Duodenal mucosa (tissue), 2 donors: ENCODE measurements around the gene COL27A1.

Experiments used
- H3K27ac ChIP-seq: one replicate; pipeline ENCODE4 v1.7.0; 2013; ENCODE audit warnings: low read depth, low read length
- H3K27me3 ChIP-seq, 2 donors: one replicate each; pipeline ENCODE4 v1.7.0; 2013; ENCODE audit warnings: low read length in 2 of 2, control low read depth in 1 of 2; ENCODE audit not compliant: insufficient read depth in 2 of 2, control insufficient read depth in 1 of 2
- H3K36me3 ChIP-seq, 2 donors: one replicate each; pipeline ENCODE4 v1.7.0; 2013; ENCODE audit warnings: low read length in 2 of 2, control low read depth in 1 of 2; ENCODE audit not compliant: insufficient read depth in 2 of 2, control insufficient read depth in 1 of 2
- H3K4me1 ChIP-seq, 2 donors: one replicate each; pipeline ENCODE4 v1.7.0; 2013; ENCODE audit warnings: low read length in 2 of 2, control low read depth in 1 of 2; ENCODE audit not compliant: insufficient read depth in 2 of 2, control insufficient read depth in 1 of 2
- H3K4me3 ChIP-seq, 2 donors: one replicate each; pipeline ENCODE4 v1.7.0; 2013; ENCODE audit warnings: low read length in 2 of 2, low read depth in 1 of 2
- H3K9ac ChIP-seq, 2 donors: one replicate each; pipeline ENCODE4 v1.7.0; 2013; ENCODE audit warnings: low read length in 2 of 2, low read depth in 1 of 2
- H3K9me3 ChIP-seq, 2 donors: one replicate each; pipeline ENCODE4 v1.7.0; 2013; ENCODE audit warnings: low read length in 2 of 2, control low read depth in 1 of 2; ENCODE audit not compliant: control insufficient read depth in 1 of 2

Gene COL27A1

GRCh38 chr9:114228016-114228808 is 72.9 kb downstream of the COL27A1 start:
- H3K4me3 ChIP-seq = no peak overlapping the region
- no peaks in the 10 kb centered on the region for H3K4me1 ChIP-seq
- H3K9ac ChIP-seq = no peak overlapping the region
- no peaks in the 10 kb centered on the region for H3K27me3 ChIP-seq
- H3K27ac ChIP-seq = no peak overlapping the region
- no peaks in the 10 kb centered on the region for H3K36me3 ChIP-seq
- no peaks in the 10 kb centered on the region for H3K9me3 ChIP-seq

- Histone ChIP-seq H3K9me3 (no peaks in the 10 kb centered on the region), H3K27ac (no peak overlapping the region), H3K36me3 (no peaks in the 10 kb centered on the region), H3K4me1 (no peaks in the 10 kb centered on the region), H3K27me3 (no peaks in the 10 kb centered on the region), H3K4me3 (no peak overlapping the region), H3K9ac (no peak overlapping the region)
Observed at GRCh38 chr9:114229295-114229694, 74.0 kb downstream of the COL27A1 start.

GRCh38 chr9:114230068-114230467 is 74.7 kb downstream of the COL27A1 start:
- no peak overlapping the region for H3K4me3 ChIP-seq
- H3K36me3 ChIP-seq = no peaks in the 10 kb centered on the region
- no peak overlapping the region for H3K9ac ChIP-seq
- no peaks in the 10 kb centered on the region for H3K27me3 ChIP-seq
- H3K9me3 ChIP-seq = no peaks in the 10 kb centered on the region
- H3K27ac ChIP-seq = no peak overlapping the region
- no peaks in the 10 kb centered on the region for H3K4me1 ChIP-seq

- Histone ChIP-seq H3K4me3 (no peak overlapping the region), H3K4me1 (no peaks in the 10 kb centered on the region), H3K9me3 (no peaks in the 10 kb centered on the region), H3K27me3 (no peaks in the 10 kb centered on the region), H3K27ac (no peak overlapping the region), H3K36me3 (no peaks in the 10 kb centered on the region), H3K9ac (no peak overlapping the region)
Observed at GRCh38 chr9:114231273-114231672, 75.9 kb downstream of the COL27A1 start.

GRCh38 chr9:114231719-114232449 is 76.5 kb downstream of the COL27A1 start:
- Histone ChIP-seq H3K36me3 (no peaks in the 10 kb centered on the region), H3K27me3 (no peaks in the 10 kb centered on the region), H3K4me3 (no peak overlapping the region), H3K9me3 (no peaks in the 10 kb centered on the region), H3K4me1 (no peaks in the 10 kb centered on the region), H3K27ac (no peak overlapping the region), H3K9ac (no peak overlapping the region)

- no peak overlapping the region for H3K4me3 ChIP-seq
- H3K27me3 ChIP-seq = no peaks in the 10 kb centered on the region
- no peak overlapping the region for H3K27ac ChIP-seq
- no peak overlapping the region for H3K9ac ChIP-seq
- H3K9me3 ChIP-seq = no peaks in the 10 kb centered on the region
- H3K4me1 ChIP-seq = no peaks in the 10 kb centered on the region
- no peaks in the 10 kb centered on the region for H3K36me3 ChIP-seq
Observed at GRCh38 chr9:114233491-114234185, 78.3 kb downstream of the COL27A1 start.

GRCh38 chr9:114235033-114235661 is 79.8 kb downstream of the COL27A1 start:
- no peak overlapping the region for H3K9ac ChIP-seq
- no peak overlapping the region for H3K27ac ChIP-seq
- H3K27me3 ChIP-seq = no peaks in the 10 kb centered on the region
- no peaks in the 10 kb centered on the region for H3K36me3 ChIP-seq
- H3K4me3 ChIP-seq = no peak overlapping the region
- no peaks in the 10 kb centered on the region for H3K9me3 ChIP-seq
- H3K4me1 ChIP-seq = no peaks in the 10 kb centered on the region

GRCh38 chr9:114236391-114237138 is 81.2 kb downstream of the COL27A1 start:
- H3K4me1 ChIP-seq = no peaks in the 10 kb centered on the region

GRCh38 chr9:114237247-114237646 is 81.9 kb downstream of the COL27A1 start:
- no peaks in the 10 kb centered on the region for H3K4me1 ChIP-seq

More at GRCh38 chr9:114236391-114237138, 81.2 kb downstream of the COL27A1 start:
- no peak overlapping the region for H3K4me3 ChIP-seq
- H3K36me3 ChIP-seq = no peaks in the 10 kb centered on the region
- H3K9me3 ChIP-seq = no peaks in the 10 kb centered on the region
- H3K9ac ChIP-seq = no peak overlapping the region
- no peak overlapping the region for H3K27ac ChIP-seq
- H3K27me3 ChIP-seq = no peaks in the 10 kb centered on the region

More at GRCh38 chr9:114237247-114237646, 81.9 kb downstream of the COL27A1 start:
- Histone ChIP-seq H3K9ac (no peak overlapping the region), H3K27ac (no peak overlapping the region), H3K4me3 (no peak overlapping the region), H3K9me3 (no peaks in the 10 kb centered on the region), H3K36me3 (no peaks in the 10 kb centered on the region), H3K27me3 (no peaks in the 10 kb centered on the region)
